Upper lobe of left lung (tissue), 4 donors: ENCODE data around the gene BNC2.

ENCODE experiments used
- POLR2A ChIP-seq, 4 donors: fragments of 450-650 bp; IDR thresholded peaks; one replicate each; pipeline ENCODE4 v1.5.1; 2016 to 2017; ENCODE audit warnings: antibody characterized with exemption in 4 of 4, mild to moderate bottlenecking in 2 of 4
- POLR2AphosphoS5 ChIP-seq, 2 donors: sonication (generic); formaldehyde crosslinking; IDR thresholded peaks; one replicate each; pipeline ENCODE4 v1.5.1; 2017; ENCODE audit warnings: antibody characterized with exemption in 2 of 2
- TF ChIP-seq, protein P1 (sequence below), 6 experiments: fragments of 450-650 bp in 4 of 6; fragments of 200-600 bp in 2 of 6; sonication (generic) in 2 of 6; IDR thresholded peaks; one replicate each; pipeline ENCODE4 v1.5.1; 2016 to 2019; ENCODE audit warnings: antibody characterized with exemption in 6 of 6

DNA sequence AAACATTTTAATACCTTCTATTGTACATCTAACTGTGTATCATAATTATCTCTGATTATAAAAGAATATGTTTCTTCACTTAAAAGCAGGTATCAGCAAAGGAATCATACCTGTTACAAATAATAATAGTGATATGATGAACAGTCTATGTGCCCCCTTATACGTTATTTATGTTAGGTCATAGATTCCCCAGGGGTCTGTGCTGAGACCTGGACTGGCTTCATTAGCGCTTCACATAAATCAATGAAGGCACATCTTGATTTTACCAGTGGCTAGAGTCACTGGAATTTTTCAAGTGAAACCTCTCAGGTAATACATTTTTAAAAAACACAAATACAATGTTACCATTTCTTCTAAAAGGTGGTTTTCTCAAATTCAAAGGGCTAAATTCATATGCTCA, 275.2 kb downstream of the BNC2 start:
- TF ChIP-seq, protein P1, sequence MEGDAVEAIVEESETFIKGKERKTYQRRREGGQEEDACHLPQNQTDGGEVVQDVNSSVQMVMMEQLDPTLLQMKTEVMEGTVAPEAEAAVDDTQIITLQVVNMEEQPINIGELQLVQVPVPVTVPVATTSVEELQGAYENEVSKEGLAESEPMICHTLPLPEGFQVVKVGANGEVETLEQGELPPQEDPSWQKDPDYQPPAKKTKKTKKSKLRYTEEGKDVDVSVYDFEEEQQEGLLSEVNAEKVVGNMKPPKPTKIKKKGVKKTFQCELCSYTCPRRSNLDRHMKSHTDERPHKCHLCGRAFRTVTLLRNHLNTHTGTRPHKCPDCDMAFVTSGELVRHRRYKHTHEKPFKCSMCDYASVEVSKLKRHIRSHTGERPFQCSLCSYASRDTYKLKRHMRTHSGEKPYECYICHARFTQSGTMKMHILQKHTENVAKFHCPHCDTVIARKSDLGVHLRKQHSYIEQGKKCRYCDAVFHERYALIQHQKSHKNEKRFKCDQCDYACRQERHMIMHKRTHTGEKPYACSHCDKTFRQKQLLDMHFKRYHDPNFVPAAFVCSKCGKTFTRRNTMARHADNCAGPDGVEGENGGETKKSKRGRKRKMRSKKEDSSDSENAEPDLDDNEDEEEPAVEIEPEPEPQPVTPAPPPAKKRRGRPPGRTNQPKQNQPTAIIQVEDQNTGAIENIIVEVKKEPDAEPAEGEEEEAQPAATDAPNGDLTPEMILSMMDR (IDR thresholded peaks at IDR 0.05): no peak
- TF ChIP-seq POLR2A (IDR thresholded peaks at IDR 0.05): no peak
- no peak for TF ChIP-seq POLR2AphosphoS5 (IDR thresholded peaks at IDR 0.05)
